DND-41 (cell line): ENCODE data around the gene PPP1CC.

ENCODE experiments used
- CTCF ChIP-seq: IDR thresholded peaks from 2 replicates; pipeline ENCODE4 v1.5.1; 2012; ENCODE audit warnings: borderline replicate concordance, low read length, moderate library complexity, mild to moderate bottlenecking; ENCODE audit not compliant: poor library complexity, severe bottlenecking; ENCODE audit errors: extremely low read depth
- EZH2 ChIP-seq: IDR thresholded peaks from 3 replicates; pipeline ENCODE4 v1.6.1; 2012; ENCODE audit warnings: borderline replicate concordance, low read depth, mild to moderate bottlenecking, moderate library complexity, low read length, inconsistent platforms; ENCODE audit not compliant: severe bottlenecking

- TF ChIP-seq CTCF (no peak), EZH2 (no peak)
Observed at GRCh38 chr12:110776410-110776809, 33.7 kb upstream of the PPP1CC start.
